Omental fat pad (tissue), 4 donors: ENCODE measurements around the gene PGAP6. TPM values are rescaled to one million over a fixed set of nuclear protein-coding genes. Genes with fewer than 3 reads are reported as not detected.
"Not testable (repeated sequence)": the region's sequence is repeated elsewhere in the genome, so short reads cannot be mapped to it uniquely, and the experiment has no call there.

Experiments used
- ATAC-seq: fragments of 150-250 bp; one replicate; pipeline ENCODE4 v1.9.1; 2016; ENCODE audit warnings: mild to moderate bottlenecking, moderate library complexity; ENCODE audit not compliant: low FRiP score
- DNase-seq: peaks from one replicate; pipeline ENCODE4 v3.0.0-alpha.2; 2019; ENCODE audit warnings: low spot score
- total RNA-seq, 4 donors: library from RNA; depleted of rRNA; stranded (reverse); fragments of >200 nt; gene quantifications; one replicate each; pipeline ENCODE4 v1.1.0, GENCODE V29; 2016
- TF ChIP-seq, protein P1 (sequence below), 3 donors: fragments of 450-650 bp; IDR thresholded peaks; one replicate each; pipeline ENCODE4 v1.5.1; 2016 to 2017; ENCODE audit warnings: antibody characterized with exemption in 3 of 3, mild to moderate bottlenecking in 3 of 3, moderate library complexity in 2 of 3

PGAP6 gene
- total RNA-seq, 4 donors from 2014 or later: 27.3 to 41.1 (median 39.0) TPM

DNA sequence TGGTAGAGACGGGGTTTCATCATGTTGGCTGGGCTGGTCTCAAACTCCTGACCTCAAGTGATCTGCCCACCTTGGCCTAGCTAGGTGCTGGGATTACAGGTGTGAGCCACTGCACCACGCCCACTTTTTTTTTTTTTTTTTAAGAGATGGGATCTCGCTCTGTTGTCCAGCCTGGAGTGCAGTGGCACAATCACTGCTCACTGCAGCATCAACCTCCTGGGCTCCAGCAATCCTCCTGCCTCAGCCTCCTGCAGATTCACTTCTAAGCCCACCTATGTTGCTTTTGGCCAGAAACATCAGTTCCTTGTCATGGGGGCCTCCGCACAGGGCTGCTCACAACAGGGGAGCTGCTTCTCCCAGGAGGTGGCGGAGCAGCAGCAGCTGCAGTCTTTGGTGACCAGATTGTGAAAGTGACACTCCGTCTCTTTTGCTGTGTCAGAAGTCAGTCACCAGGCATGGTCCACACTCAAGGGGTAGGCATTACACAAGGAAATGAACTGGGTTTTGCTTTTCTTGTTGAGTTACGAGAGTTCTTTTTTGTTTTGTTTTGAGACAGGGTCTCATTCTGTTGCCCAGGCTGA, 10.8 kb upstream of the PGAP6 start:
- DNase-seq (no peak), ATAC-seq (no peak)
- TF ChIP-seq, protein P1, sequence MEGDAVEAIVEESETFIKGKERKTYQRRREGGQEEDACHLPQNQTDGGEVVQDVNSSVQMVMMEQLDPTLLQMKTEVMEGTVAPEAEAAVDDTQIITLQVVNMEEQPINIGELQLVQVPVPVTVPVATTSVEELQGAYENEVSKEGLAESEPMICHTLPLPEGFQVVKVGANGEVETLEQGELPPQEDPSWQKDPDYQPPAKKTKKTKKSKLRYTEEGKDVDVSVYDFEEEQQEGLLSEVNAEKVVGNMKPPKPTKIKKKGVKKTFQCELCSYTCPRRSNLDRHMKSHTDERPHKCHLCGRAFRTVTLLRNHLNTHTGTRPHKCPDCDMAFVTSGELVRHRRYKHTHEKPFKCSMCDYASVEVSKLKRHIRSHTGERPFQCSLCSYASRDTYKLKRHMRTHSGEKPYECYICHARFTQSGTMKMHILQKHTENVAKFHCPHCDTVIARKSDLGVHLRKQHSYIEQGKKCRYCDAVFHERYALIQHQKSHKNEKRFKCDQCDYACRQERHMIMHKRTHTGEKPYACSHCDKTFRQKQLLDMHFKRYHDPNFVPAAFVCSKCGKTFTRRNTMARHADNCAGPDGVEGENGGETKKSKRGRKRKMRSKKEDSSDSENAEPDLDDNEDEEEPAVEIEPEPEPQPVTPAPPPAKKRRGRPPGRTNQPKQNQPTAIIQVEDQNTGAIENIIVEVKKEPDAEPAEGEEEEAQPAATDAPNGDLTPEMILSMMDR (IDR thresholded peaks at IDR 0.05): no peak

DNA sequence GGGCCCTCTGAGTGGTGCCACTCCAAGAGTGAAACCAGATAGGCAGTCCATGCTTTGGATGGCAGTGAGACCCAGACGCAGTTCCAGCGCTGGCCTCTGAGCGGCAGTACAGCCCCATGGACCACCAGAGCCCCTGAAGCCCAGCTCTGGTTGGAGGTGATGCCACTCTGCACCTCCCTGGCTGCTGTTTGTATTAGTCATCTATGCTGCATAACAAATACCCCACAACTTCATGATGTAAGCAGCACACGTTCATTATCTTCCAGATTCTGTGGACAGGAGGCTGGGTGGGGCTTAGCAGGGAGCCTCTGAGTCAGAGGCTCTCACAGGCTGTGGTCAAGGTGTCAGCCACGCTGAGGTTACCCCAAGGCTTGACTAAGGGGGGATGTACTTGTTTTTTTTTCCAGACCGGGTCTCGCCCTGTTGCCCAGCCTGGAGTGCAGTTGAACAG, 10.1 kb upstream of the PGAP6 start:
- TF ChIP-seq, protein P1 (IDR thresholded peaks at IDR 0.05): no peak
- ATAC-seq: peak; percentile 45
- DNase-seq: no peak

DNA sequence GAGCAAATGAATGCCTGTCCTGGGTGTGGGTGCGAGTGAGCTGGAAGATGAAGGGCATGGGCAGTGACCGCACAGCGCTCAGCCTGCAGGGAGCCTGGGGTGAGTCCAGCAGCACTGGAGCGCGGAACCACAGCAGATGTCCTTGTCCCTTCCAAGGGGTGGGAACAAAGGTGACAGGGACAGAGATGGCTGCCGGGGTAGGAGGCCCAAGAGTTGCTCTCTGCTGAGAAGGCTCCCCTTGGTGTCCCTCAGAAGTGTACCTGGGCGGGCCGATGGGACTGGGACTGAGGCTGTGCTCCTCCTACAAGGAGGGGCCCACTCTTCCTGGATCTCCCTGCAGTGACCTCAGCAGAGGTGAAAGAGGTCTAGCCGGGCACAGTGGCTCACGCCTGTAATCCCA, 7.6 kb upstream of the PGAP6 start:
- TF ChIP-seq, protein P1 (IDR thresholded peaks at IDR 0.05): no peak
- DNase-seq (no peak), ATAC-seq (no peak)

DNA sequence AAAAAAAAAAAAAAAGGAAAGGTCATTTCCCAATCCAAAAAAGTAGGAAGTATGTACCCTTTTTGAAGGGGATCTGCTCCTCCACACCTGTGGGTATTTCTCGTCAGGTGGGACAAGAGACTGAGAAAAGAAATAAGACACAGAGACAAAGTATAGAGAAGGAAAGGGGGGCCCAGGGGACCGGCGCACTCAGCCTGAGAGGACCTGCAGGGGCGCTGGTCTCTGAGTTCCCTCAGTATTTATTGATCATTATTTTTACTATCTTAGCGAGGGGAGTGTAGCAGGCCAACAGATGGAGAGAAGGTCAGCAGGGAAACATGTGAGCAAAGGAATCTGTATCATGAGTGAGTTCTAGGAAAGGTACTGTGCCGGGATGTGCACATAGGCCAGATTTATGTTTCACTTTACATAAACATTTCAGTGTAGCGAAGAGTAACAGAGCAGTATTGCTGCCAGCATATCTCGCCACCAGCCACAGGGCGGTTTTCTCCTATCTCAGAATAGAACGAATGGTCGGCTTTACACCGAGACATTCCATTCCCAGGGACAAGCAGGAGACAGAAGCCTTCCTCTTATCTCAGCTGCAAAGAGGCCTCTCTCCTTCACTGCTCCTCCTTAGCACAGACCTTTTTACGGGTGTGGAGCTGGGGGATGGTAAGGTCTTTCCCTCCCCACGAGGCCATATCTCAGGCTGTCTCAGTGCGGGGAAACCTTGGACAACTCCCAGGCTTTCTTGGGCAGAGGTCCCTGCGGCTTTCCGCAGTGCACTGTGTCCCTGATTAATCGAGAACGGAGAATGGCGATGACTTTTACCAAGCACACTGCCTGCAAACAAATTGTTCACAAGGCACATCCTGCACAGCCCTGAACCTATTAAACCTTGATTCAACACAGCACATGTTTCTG, 6.2 kb upstream of the PGAP6 start:
- ATAC-seq: not testable (repeated sequence)

DNA sequence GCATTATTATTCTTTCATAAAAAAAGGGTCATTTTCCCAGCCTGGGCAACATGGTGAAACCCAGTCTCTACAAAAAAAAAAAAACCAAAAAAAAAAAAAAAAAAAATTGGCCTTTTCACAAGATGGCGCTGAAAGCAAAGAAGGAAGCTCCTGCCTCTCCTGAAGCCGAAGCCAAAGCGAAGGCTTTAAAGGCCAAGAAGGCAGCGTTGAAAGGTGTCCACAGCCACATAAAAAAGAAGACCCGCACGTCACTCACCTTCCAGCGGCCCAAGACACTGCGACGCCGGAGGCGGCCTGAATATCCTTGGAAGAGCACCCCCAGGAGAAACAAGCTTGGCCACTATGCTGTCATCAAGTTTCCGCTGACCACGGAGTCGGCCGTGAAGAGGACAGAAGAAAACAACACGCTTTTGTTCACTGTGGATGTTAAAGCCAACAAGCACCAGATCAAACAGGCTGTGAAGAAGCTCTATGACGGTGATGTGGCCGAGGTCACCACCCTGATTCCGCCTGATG, 4.9 kb upstream of the PGAP6 start:
- ATAC-seq (no peak), DNase-seq (no peak)
- TF ChIP-seq, protein P1 (IDR thresholded peaks at IDR 0.05): no peak

More for the DNA sequence above, 6.2 kb upstream of the PGAP6 start:
- not testable (repeated sequence) for DNase-seq

DNA sequence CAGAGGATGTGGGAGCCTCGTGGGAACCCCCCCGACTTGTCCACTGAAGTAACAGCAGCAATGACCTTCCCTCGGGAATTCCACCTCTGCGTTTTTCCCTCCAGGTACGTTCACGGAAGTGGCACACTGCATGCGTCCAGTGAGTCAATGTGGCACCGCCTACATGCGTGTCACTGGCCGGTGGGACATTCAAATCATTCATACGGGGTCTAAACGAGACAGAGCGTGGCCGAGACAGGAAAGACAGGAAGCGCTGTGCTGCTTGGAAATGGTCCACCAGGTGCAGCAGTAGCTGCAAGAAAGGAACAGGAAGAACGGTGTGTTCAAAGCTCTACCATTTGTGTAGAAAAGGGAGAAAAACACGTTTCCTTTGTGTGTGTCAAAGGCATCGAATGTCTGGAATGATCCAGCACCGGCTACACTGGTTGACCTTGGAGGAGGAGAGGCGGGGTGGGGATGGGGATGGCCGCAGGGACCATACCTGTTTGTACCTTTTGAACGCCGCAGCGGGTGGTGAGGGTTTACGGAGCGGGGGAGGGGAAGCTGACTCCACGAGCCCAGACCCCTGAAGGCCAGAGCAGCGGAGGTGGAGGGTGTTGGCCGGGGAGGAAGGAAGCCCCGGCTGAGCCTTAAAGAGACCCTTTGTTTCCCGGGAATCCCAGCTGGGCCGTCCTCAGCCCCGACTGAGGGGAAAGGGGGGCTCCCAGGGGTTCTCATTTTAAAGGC, 1.7 kb upstream of the PGAP6 start:
- TF ChIP-seq, protein P1 (IDR thresholded peaks at IDR 0.05): no peak
- ATAC-seq (no peak), DNase-seq (no peak)
